LNCaP clone FGC (cell line): ENCODE measurements around the gene MAP4K4.

ENCODE experiments used
- DNase-seq: peaks from one replicate; pipeline ENCODE4 v3.0.0-alpha.2; 2011; ENCODE audit warnings: low read depth
- H3K4me3 ChIP-seq: 2 replicates; pipeline ENCODE4 v1.5.1; 2011; ENCODE audit warnings: mild to moderate bottlenecking, low read depth, low read length, control low read depth
- CTCF ChIP-seq: IDR thresholded peaks from 2 replicates; pipeline ENCODE4 v1.5.1; 2012; ENCODE audit warnings: mild to moderate bottlenecking; ENCODE audit not compliant: control insufficient read depth, insufficient read depth; ENCODE audit errors: extremely low read depth

The MAP4K4 gene

GRCh38 chr2:101690547-101691152 is 6.9 kb upstream of the MAP4K4 start:
- DNase-seq, result peak; percentile 78
- no peak for TF ChIP-seq CTCF
- H3K4me3 ChIP-seq, result no peak overlapping the region

- TF ChIP-seq CTCF, result no peak
- DNase-seq, result no peak
- H3K4me3 ChIP-seq, result no peak overlapping the region
These were observed 5.5 kb upstream of the MAP4K4 start for GRCh38 chr2:101692041-101692440.

GRCh38 chr2:101692766-101693165 is 4.7 kb upstream of the MAP4K4 start:
- DNase-seq, result no peak
- H3K4me3 ChIP-seq, result no peak overlapping the region
- TF ChIP-seq CTCF, result no peak

- no peak overlapping the region for H3K4me3 ChIP-seq
- DNase-seq, result no peak
- TF ChIP-seq CTCF, result no peak
These were observed 3.4 kb upstream of the MAP4K4 start for GRCh38 chr2:101693991-101694588.

GRCh38 chr2:101696272-101697123 is 1.0 kb upstream of the MAP4K4 start:
- no peak for TF ChIP-seq CTCF
- no peak for DNase-seq
- peak overlapping the region; percentile 49 for H3K4me3 ChIP-seq

- H3K4me3 ChIP-seq, result peak overlapping the region; percentile 82
- DNase-seq, result no peak
- TF ChIP-seq CTCF, result no peak
These were observed 722 bp downstream of the MAP4K4 start for GRCh38 chr2:101698014-101698843.
